Stimulated activated CD8-positive, alpha-beta memory T cell treated with anti-CD3 and anti-CD28 coated beads, Interleukin-4, amount 100 ng/mL, for 24 hours (primary cell): Measurements from ENCODE around the gene NCKAP1.

Source experiments
- DNase-seq: peaks from one replicate; pipeline ENCODE4 v3.0.0-alpha.2; 2020; ENCODE audit warnings: low read depth

The NCKAP1 gene

DNA sequence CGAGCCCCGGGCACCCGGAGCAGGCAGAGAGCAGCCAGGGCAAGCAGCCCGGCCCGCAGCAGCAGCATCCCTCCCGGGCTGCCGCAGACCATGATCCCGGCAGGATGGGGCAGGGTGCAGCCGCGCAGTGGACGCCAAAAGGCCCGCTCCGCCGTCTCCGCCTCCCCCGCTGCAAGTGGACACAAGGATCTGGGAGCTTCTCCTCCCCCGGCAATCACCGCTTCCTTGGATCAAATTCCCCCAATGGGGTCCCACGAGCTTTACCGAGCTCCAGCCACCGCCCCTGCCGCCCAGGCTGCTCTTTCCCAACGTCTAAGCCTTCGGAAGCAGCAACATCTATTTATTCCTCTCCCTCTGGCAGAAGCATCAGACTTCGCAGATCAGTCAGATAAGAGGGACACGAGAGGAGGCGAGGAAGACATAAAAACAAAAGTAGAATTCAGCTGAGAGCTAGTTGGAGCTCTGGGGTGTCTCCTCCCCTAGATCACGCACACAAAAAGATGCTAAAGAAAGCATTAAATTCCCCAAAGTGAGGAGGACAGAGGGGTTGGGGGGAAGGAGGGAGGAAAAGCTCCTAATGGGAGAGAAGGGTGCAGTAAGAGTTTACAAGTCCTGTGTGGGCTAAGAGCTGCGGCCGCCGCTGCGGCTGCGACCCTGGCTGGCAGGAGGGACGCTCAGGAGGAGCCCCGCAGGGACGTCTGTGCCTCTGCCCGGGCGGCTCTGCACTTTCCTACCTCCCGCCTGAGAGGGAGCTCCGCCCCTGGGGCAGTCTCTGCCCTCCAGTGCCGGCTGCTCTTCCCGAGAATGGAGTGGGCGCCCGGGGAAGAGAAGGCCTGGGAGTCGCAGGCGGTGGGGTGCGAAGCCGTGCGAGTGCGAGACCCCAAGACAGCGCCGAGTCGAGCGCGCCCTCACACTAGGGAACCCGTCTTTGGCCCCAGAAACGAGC is 171.5 kb downstream of the NCKAP1 start, which contains the start of gene FRZB:
TSS of gene FRZB (minus strand) at position 177 of the 946 bp plus-strand sequence. CDS start at position 92, 85 bp downstream.
- no peak for DNase-seq

DNA sequence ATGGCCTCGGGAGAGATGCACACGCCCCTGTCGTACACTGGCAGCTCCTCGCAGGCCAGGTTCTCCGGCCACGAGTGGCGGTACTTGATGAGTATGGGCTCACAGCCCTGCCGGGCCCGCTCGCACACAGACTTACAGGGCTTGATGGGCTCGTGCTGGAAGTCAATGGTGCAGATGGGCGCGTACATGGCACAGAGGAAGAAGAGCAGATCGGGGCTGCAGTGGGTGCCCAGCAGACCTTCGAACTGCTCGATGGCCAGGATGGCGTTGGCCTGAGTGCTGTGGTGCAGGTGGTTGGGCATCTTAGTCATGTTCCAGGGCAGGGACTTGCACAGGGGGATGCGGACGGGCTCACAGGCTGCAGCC is 172.2 kb downstream of the NCKAP1 start:
- no peak for DNase-seq

DNA sequence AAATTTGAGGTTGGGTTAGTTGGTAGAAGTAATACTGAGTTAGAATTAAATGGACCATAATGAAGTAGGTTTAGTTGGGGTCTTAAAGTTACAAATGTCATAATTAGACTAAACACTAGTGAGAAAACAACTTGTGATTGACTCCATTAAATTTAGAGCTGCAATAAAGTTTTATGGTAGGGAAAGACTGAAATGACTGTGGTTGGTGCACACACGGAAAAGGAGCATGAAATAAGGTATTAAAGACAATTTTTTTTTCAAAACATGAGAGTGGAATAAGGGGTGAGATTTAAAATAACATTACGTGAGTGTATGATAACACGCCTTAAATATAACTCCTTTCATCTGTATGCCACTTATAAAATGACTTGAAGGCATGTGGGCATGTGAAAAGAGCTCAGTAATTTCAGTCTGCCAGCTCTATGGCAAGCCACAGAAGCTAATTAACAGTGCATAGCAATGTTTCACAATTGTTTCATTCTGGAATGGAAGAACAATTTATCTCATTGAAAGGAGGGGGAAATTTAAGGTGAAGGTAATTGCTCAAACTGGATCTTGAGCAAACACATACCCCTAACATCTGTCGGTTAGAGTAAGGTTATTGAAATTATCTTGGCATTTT is 173.2 kb downstream of the NCKAP1 start:
- DNase-seq, result no peak

DNA sequence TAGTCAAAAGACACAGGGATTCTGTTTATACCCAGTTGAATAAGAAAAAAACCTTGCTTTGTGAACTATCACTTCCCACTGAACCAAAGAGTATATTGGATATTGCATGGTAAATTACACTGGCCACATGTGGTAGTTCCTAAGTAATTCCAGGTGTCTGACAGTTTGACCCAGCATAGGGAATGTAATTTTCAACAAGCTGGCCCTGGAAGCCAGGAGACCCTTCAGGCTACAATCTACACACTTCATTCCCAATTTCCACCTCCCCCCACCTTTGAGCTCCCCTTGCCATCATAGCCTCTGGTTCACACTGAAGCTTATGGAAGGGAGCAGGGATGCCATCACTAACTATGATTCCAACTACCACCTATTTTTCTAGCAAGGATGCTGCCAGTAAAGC is 174.6 kb downstream of the NCKAP1 start:
- DNase-seq, result no peak

DNA sequence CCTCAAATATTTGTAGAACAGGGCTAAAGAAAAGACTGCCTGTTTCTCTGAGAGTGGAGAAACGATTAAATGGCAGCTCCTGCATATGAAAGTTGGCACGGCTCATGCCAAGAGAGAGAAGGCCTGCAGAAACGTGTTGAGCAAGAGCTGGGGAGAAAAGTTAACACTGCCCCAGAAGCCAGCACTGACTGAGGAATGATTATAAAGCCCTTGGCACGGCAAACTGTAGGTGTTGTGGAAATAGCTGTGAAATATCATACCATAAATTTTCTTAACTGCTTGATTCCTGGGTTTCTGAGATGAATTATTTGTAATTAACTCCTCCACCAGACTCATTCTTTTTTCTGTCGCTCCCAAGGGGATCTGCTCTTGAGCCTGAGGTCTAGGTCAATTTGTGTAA is 176.2 kb downstream of the NCKAP1 start:
- no peak for DNase-seq

DNA sequence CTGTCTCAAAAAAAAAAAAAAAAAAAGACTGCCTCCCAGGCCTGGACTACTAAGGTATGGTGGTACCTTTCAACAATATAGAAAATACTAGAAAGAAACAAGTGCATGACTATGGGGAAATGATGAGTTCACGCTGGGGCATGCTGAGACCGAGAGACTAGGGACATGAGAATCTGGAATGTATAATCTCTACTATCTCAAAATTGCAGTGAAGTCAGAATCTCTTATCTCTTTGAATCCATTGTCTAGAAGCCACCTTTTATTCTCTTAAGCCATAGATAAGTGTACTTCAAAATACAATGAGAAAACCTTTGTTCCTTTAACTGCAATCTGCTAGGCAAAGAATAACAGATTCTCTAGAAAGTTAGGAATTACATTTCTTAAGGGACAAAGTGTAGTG is 177.4 kb downstream of the NCKAP1 start:
- no peak for DNase-seq
